Tibial nerve (tissue), 4 donors: Measurements from ENCODE around the gene SLC2A4.

ENCODE experiments used
- EP300 ChIP-seq, 2 donors: sonication (generic); formaldehyde crosslinking; IDR thresholded peaks; one replicate each; pipeline ENCODE4 v1.6.1; 2017; ENCODE audit warnings: antibody characterized with exemption in 2 of 2, mild to moderate bottlenecking in 1 of 2
- POLR2A ChIP-seq, 2 donors: fragments of 450-650 bp; IDR thresholded peaks; one replicate each; pipeline ENCODE4 v1.6.1; 2017; ENCODE audit warnings: antibody characterized with exemption in 2 of 2, mild to moderate bottlenecking in 2 of 2, moderate library complexity in 2 of 2
- TF ChIP-seq, protein P1 (sequence below), 5 experiments: fragments of 200-600 bp in 3 of 5; fragments of 450-650 bp in 2 of 5; sonication (generic) in 3 of 5; IDR thresholded peaks; one replicate each; pipeline ENCODE4 v1.5.1; 2016 to 2019; ENCODE audit warnings: antibody characterized with exemption in 5 of 5, mild to moderate bottlenecking in 3 of 5, moderate library complexity in 2 of 5

DNA sequence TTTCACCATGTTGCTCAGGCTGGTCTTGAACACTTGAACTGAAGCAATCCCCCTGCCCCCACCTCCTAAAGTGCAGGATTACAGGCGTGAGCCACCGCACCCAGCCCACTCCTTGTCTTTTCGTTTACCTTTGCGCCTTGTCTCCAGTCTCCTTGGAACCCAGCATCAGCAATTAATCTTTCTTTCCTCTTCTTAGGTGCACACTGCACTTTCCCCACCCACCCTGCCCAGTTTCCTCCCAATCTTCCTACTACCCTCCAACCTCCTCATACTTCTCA is 17.8 kb upstream of the SLC2A4 start:
- TF ChIP-seq POLR2A (IDR thresholded peaks at IDR 0.05) (no peak), EP300 (IDR thresholded peaks at IDR 0.05) (no peak)
- TF ChIP-seq, protein P1, sequence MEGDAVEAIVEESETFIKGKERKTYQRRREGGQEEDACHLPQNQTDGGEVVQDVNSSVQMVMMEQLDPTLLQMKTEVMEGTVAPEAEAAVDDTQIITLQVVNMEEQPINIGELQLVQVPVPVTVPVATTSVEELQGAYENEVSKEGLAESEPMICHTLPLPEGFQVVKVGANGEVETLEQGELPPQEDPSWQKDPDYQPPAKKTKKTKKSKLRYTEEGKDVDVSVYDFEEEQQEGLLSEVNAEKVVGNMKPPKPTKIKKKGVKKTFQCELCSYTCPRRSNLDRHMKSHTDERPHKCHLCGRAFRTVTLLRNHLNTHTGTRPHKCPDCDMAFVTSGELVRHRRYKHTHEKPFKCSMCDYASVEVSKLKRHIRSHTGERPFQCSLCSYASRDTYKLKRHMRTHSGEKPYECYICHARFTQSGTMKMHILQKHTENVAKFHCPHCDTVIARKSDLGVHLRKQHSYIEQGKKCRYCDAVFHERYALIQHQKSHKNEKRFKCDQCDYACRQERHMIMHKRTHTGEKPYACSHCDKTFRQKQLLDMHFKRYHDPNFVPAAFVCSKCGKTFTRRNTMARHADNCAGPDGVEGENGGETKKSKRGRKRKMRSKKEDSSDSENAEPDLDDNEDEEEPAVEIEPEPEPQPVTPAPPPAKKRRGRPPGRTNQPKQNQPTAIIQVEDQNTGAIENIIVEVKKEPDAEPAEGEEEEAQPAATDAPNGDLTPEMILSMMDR (IDR thresholded peaks at IDR 0.05) = no peak
